Measurements from ENCODE around the gene PNPLA7.

- TF ChIP-seq CTCF (IDR thresholded peaks at IDR 0.05) (no peak), POLR2A (IDR thresholded peaks at IDR 0.05) (no peak)
These were observed at the start of gene PNPLA7 for GRCh38 chr9:137550231-137550621.
